ENCODE data around the gene KANK4.

GRCh38 chr1:62306065-62306464 lies 13.2 kb downstream of the KANK4 start:
- no peak for TF ChIP-seq RAD21 (conservative IDR thresholded peaks at IDR 0.05 in 1 of 2, IDR thresholded peaks at IDR 0.05 in 1 of 2)
- TF ChIP-seq CHD2 (IDR thresholded peaks at IDR 0.05; ENCODE audit: low read length, partially characterized antibody): no peak
- TF ChIP-seq POLR2A (IDR thresholded peaks at IDR 0.05; ENCODE audit: low read length): no peak
- no peak for TF ChIP-seq REST (IDR thresholded peaks at IDR 0.05)
- no peak for TF ChIP-seq NR3C1 (IDR thresholded peaks at IDR 0.05)
- no peak for TF ChIP-seq SREBF2 (IDR thresholded peaks at IDR 0.05)
- no peak for TF ChIP-seq CTCF (IDR thresholded peaks at IDR 0.05)
- TF ChIP-seq RFX5 (IDR thresholded peaks at IDR 0.05): no peak
- TF ChIP-seq JUN (IDR thresholded peaks at IDR 0.05): no peak
- no peak for TF ChIP-seq NFE2L2 (conservative IDR thresholded peaks at IDR 0.05; ENCODE audit: low read length)
- no peak for TF ChIP-seq SMC3 (IDR thresholded peaks at IDR 0.05)
- no peak for TF ChIP-seq RARB (CRISPR knock-in tag; IDR thresholded peaks at IDR 0.05)

All from A549 (cell line).